ENCODE data around the gene TUBG1. TPM values are rescaled to one million over a fixed set of nuclear protein-coding genes. Genes with fewer than 3 reads are reported as not detected.

Gene TUBG1
- total and polyA plus RNA-seq, 10 donors = 9.5 to 33.8 (median 22.9) TPM

- Histone ChIP-seq H3K27me3 (replicated peaks in 1 of 7) (no peaks in the 10 kb centered on the region), H3K4me1 (peaks cover 29 to 73% (median 45%) of the 10 kb centered on the region in 6 donors), H3K9me3 (no peaks in the 10 kb centered on the region), H3K4me3 (peak overlapping the region; percentile 83 to 99 (median 90)), H3K27ac (peak overlapping the region; percentile 9 to 98 (median 86)), H3K36me3 (peaks cover 0 to 34% (median 20%) of the 10 kb centered on the region in 6 donors)
- TF ChIP-seq POLR2AphosphoS5 (IDR thresholded peaks at IDR 0.05) = no peak
- no peak for TF ChIP-seq POLR2A (IDR thresholded peaks at IDR 0.05)
- DNase-seq = peak; percentile 90
- intact Hi-C loops (cut with DNase I; ENCODE audit: low total_unique reads) = no loop called here
- 8 to 18% (median 15%) methylated on average over 44 to 48 of the region's 48 CpGs for WGBS, 5 donors
Measured at GRCh38 chr17:42562388-42563142, 46.9 kb upstream of the TUBG1 start.

GRCh38 chr17:42563143-42563509 is 46.4 kb upstream of the TUBG1 start:
- intact Hi-C loops (cut with DNase I; ENCODE audit: low total_unique reads) = no loop called here
- no peaks in the 10 kb centered on the region for H3K27me3 ChIP-seq (replicated peaks in 1 of 7)
- WGBS, 5 donors = 70 to 87% (median 78%) methylated on average over 12 to 14 of the region's 14 CpGs
- peak overlapping the region in 4 of 8 donors; percentile 87 to 98 (median 92) for H3K27ac ChIP-seq
- peak overlapping the region; percentile 83 to 99 (median 90) for H3K4me3 ChIP-seq
- H3K9me3 ChIP-seq = no peaks in the 10 kb centered on the region
- H3K4me1 ChIP-seq = peaks cover 33 to 78% (median 51%) of the 10 kb centered on the region in 6 donors
- peak; percentile 85 for DNase-seq
- peaks cover 0 to 36% (median 21%) of the 10 kb centered on the region in 6 donors for H3K36me3 ChIP-seq
- TF ChIP-seq CTCF (IDR thresholded peaks at IDR 0.05 in 8 of 11, conservative IDR thresholded peaks at IDR 0.05 in 3 of 11) (no peak), POLR2AphosphoS5 (IDR thresholded peaks at IDR 0.05) (no peak), POLR2A (IDR thresholded peaks at IDR 0.05) (no peak)

GRCh38 chr17:42563543-42563942 is 45.9 kb upstream of the TUBG1 start:
- WGBS, 5 donors = 18 to 55% (median 26%) methylated on average over 1 of the region's 1 CpG
- peak overlapping the region in 3 of 8 donors; percentile 90 to 98 (median 94) for H3K27ac ChIP-seq
- no peaks in the 10 kb centered on the region for H3K27me3 ChIP-seq (replicated peaks in 1 of 7)
- peaks cover 37 to 83% (median 55%) of the 10 kb centered on the region in 6 donors for H3K4me1 ChIP-seq
- TF ChIP-seq CTCF (IDR thresholded peaks at IDR 0.05 in 8 of 11, conservative IDR thresholded peaks at IDR 0.05 in 3 of 11) (no peak), POLR2AphosphoS5 (IDR thresholded peaks at IDR 0.05) (no peak), POLR2A (IDR thresholded peaks at IDR 0.05) (no peak)
- DNase-seq = no peak
- H3K36me3 ChIP-seq = peaks cover 0 to 40% (median 23%) of the 10 kb centered on the region in 6 donors
- intact Hi-C loops (cut with DNase I; ENCODE audit: low total_unique reads) = no loop called here
- H3K9me3 ChIP-seq = no peaks in the 10 kb centered on the region
- peak overlapping the region in 6 of 8 donors; percentile 84 to 99 (median 91) for H3K4me3 ChIP-seq

GRCh38 chr17:42563950-42564349 is 45.5 kb upstream of the TUBG1 start:
- DNase-seq = no peak
- peak overlapping the region in 3 of 8 donors; percentile 90 to 98 (median 94) for H3K27ac ChIP-seq
- peak overlapping the region in 1 of 8 donors; percentile 99 for H3K4me3 ChIP-seq
- H3K4me1 ChIP-seq = peaks cover 39 to 87% (median 59%) of the 10 kb centered on the region in 6 donors
- H3K9me3 ChIP-seq = no peaks in the 10 kb centered on the region
- WGBS, 5 donors = 74 to 85% (median 81%) methylated on average over 9 of the region's 9 CpGs
- H3K27me3 ChIP-seq (replicated peaks in 1 of 7) = no peaks in the 10 kb centered on the region
- intact Hi-C loops (cut with DNase I; ENCODE audit: low total_unique reads) = no loop called here
- H3K36me3 ChIP-seq = peaks cover 0 to 44% (median 27%) of the 10 kb centered on the region in 6 donors
- TF ChIP-seq POLR2AphosphoS5 (IDR thresholded peaks at IDR 0.05) (no peak), POLR2A (IDR thresholded peaks at IDR 0.05) (no peak), CTCF (IDR thresholded peaks at IDR 0.05 in 8 of 11, conservative IDR thresholded peaks at IDR 0.05 in 3 of 11) (no peak)

Measured in spleen (tissue), 11 donors.